ENCODE data around the gene C5AR1.

GRCh38 chr19:47303966-47304365, 5.7 kb upstream of the C5AR1 start:
- TF ChIP-seq, protein P1, sequence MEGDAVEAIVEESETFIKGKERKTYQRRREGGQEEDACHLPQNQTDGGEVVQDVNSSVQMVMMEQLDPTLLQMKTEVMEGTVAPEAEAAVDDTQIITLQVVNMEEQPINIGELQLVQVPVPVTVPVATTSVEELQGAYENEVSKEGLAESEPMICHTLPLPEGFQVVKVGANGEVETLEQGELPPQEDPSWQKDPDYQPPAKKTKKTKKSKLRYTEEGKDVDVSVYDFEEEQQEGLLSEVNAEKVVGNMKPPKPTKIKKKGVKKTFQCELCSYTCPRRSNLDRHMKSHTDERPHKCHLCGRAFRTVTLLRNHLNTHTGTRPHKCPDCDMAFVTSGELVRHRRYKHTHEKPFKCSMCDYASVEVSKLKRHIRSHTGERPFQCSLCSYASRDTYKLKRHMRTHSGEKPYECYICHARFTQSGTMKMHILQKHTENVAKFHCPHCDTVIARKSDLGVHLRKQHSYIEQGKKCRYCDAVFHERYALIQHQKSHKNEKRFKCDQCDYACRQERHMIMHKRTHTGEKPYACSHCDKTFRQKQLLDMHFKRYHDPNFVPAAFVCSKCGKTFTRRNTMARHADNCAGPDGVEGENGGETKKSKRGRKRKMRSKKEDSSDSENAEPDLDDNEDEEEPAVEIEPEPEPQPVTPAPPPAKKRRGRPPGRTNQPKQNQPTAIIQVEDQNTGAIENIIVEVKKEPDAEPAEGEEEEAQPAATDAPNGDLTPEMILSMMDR (IDR thresholded peaks at IDR 0.05): no peak
- TF ChIP-seq POLR2A (IDR thresholded peaks at IDR 0.05): no peak

Data from prostate gland (tissue), 2 donors.